PFSK-1 (cell line): ENCODE data around the gene SAT1.

Experiments
- FOXP2 ChIP-seq: optimal IDR thresholded peaks from 2 replicates; pipeline ENCODE3; 2011; ENCODE audit warnings: borderline replicate concordance, control low read depth, inconsistent platforms; ENCODE audit not compliant: insufficient read depth; ENCODE audit errors: extremely low read length, extremely low read depth
- POLR2AphosphoS5 ChIP-seq: IDR thresholded peaks from 2 replicates; pipeline ENCODE4 v1.6.1; 2012; ENCODE audit warnings: low read depth, mild to moderate bottlenecking, control low read depth, low read length, moderate library complexity
- SIN3A ChIP-seq: IDR thresholded peaks from 2 replicates; pipeline ENCODE4 v1.6.1; 2012; ENCODE audit warnings: mild to moderate bottlenecking, low read length, moderate library complexity, borderline replicate concordance; ENCODE audit not compliant: insufficient read depth
- TAF1 ChIP-seq: IDR thresholded peaks from 2 replicates; pipeline ENCODE4 v1.6.1; 2012; ENCODE audit warnings: low read length, control low read depth, borderline replicate concordance; ENCODE audit not compliant: insufficient read depth
- TF ChIP-seq, protein P1 (sequence below), 2 experiments: IDR thresholded peaks; 2 replicates each; pipeline versions ENCODE4 v1.6.1 to v1.8.0; 2011 to 2012; ENCODE audit warnings: low read depth in 2 of 2, low read length in 2 of 2, control low read depth in 1 of 2, inconsistent platforms in 1 of 2, mild to moderate bottlenecking in 1 of 2, moderate library complexity in 1 of 2; ENCODE audit not compliant: insufficient read depth in 1 of 2

The SAT1 gene

DNA sequence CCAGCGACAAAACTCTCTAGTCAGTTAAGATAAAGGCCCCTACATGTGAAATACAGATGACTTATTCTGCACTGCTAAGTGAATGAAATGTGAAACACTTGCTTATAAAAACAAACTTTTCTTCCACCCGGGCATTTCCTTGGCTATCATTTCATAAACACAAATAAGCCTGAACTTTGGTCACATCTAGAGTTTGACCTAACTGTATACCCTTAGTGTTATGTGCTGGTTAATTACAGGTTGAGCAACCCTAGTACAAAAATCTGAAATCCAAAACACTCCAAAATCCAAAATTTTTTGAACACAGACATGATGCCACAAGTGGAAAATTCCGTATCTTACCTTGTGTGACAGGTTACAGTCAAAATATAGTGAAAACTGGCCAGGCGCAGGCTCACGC is 45.9 kb downstream of the SAT1 start:
- TF ChIP-seq FOXP2 (no peak), SIN3A (no peak), POLR2AphosphoS5 (no peak), TAF1 (no peak)
- TF ChIP-seq, protein P1, sequence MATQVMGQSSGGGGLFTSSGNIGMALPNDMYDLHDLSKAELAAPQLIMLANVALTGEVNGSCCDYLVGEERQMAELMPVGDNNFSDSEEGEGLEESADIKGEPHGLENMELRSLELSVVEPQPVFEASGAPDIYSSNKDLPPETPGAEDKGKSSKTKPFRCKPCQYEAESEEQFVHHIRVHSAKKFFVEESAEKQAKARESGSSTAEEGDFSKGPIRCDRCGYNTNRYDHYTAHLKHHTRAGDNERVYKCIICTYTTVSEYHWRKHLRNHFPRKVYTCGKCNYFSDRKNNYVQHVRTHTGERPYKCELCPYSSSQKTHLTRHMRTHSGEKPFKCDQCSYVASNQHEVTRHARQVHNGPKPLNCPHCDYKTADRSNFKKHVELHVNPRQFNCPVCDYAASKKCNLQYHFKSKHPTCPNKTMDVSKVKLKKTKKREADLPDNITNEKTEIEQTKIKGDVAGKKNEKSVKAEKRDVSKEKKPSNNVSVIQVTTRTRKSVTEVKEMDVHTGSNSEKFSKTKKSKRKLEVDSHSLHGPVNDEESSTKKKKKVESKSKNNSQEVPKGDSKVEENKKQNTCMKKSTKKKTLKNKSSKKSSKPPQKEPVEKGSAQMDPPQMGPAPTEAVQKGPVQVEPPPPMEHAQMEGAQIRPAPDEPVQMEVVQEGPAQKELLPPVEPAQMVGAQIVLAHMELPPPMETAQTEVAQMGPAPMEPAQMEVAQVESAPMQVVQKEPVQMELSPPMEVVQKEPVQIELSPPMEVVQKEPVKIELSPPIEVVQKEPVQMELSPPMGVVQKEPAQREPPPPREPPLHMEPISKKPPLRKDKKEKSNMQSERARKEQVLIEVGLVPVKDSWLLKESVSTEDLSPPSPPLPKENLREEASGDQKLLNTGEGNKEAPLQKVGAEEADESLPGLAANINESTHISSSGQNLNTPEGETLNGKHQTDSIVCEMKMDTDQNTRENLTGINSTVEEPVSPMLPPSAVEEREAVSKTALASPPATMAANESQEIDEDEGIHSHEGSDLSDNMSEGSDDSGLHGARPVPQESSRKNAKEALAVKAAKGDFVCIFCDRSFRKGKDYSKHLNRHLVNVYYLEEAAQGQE (IDR thresholded peaks at IDR 0.05; ENCODE audit: insufficient read depth in 1 of 2, low read depth in 2 of 2, low read length in 2 of 2) = no peak

DNA sequence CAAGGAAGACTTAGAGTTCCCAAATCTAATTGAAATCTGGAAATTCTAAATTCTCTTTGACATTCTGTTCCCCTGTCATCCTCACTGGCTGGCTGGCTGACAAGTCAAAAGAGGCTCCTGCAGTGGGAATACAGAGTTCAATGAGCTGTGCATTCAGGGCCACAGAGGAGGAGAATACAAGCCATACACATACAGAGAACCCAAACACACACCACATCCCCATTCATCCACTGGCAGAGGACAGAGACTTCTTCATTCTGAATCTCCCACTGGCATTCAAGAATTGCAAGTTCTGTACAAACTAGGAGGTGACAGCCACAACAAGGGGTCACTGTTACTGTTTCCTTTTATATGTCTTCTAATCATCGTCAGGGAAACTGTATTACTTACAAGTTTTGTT is 49.7 kb downstream of the SAT1 start:
- TF ChIP-seq POLR2AphosphoS5 = no peak
- TF ChIP-seq SIN3A = no peak
- TF ChIP-seq FOXP2 = no peak
- no peak for TF ChIP-seq TAF1
- TF ChIP-seq, protein P1 (IDR thresholded peaks at IDR 0.05; ENCODE audit: insufficient read depth in 1 of 2, low read depth in 2 of 2, low read length in 2 of 2) = no peak
